GM15510 (cell line): ENCODE data around the gene INKA1.

Experiments used
- POLR2A ChIP-seq: IDR thresholded peaks from 3 replicates; pipeline ENCODE4 v1.6.1; 2011; ENCODE audit warnings: borderline replicate concordance; ENCODE audit not compliant: insufficient read length; ENCODE audit errors: extremely low read depth

INKA1 gene

DNA sequence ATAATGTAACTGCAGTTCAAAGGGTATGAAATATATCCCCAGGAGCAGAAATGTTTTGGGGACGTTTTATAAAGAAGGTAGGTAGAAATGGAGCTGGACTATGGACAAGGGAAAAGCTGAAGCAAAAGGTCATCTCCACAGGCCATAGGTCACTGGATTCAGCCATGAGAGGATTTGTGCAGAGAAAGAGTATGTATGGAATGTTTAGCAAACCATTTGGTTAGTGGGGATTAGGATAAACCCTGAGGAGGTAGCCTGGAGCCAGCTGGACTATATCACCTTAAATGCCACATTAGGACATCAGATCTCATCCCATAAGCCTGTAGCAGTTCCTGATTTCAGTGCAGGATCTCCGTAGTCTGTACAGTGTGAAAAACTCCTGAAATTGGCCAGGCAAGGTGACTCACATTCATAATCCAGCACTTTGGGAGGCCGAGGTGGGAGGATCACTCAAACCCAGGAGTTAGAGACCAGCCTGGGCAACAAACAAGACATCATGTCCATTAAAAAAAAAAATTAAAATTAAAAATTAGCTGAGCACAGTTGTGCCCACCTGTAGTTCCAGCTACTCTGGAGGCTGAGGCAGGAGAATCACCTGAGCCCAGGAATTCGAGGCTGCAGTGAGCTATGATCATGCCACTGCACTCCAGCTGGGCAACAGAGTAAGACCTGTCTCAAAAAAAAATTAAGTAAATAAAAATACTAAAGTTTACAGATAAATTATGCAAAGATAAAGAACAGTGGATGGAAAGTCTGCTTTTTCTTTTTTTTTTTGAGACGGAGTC is 21.5 kb upstream of the INKA1 start:
- TF ChIP-seq POLR2A: no peak

DNA sequence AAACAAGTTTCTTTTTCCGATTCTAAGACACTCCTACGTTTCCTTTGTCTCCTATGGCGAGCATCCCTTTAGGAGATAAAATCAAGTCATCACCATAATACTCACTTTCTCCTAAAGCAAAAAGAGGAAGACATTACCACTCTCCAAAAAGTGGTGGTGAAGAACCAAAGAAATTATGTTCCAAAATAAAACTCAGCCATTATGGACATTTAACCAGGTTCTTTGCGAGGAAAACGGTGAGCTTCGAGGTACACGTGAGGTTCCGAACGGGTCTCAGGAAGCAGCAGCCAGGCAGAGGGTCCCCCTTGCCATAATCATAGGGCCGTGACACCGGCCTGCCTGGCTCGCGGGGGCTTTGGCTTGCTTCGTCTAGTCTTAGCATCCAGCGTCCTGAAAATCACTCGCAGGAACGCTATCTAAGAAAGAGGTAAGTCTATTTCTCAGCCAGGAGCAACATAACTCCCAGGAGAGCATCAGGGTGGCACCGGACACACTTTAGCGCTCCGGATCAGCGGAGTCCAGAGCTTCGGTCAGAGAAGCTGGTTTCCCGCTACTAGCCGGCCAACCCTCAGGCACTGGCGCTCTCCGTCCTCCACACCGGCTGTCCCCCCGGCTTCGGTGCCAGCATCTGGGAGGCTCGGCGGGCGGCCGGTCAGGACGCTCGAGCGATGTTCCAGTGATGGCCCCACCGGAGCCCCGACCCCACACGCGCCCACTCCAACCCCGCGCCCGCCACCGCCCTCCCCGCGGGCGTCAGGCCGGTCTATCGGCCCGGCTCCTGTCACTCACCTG is 17.3 kb upstream of the INKA1 start:
- TF ChIP-seq POLR2A: no peak

DNA sequence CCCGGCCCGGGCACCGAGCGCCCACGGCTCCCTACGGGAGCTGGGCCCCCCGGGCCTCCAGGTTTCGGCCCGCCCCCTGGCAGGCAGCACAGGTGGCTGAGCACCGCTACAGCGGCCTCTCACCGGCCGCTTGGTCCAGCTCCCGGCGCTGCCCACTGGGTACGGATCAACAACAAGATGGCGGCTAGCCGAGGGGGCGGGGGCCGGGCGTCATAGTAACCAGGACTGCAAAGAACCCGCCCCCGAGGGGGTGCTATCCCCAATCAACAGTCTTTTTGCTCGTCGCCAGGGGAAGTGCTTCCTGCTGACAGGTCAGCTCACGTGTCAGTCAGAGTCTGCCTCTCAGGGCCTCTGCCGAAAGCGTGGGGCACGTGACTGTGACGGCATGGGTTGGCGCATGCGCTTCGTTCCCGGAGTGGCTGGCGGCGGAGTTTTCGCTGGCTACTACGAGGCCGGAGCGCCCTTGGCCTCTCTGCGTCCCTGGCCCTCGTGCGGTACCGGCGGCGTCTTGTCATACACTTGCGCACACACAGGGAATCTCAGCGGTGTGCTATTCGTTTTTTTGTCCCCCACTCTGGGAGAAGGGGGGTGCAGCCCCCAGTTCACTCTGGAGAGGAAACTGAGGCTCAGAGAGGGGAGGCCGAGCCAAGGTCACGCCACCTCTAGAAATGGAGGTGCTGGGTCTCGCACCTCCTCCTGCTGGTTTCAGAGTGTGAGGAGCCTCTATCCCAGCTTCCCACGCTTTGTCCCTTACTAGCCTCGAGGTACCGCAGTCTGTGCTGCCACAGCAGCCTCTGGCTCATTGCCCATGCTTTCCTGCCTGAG is 16.5 kb upstream of the INKA1 start, which contains the start of gene IP6K1:
TSS of gene IP6K1 (minus strand) at position 186 of the 825 bp plus-strand sequence. CDS start 38,502 bp downstream, outside the sequence.
- TF ChIP-seq POLR2A: peak; percentile 93

DNA sequence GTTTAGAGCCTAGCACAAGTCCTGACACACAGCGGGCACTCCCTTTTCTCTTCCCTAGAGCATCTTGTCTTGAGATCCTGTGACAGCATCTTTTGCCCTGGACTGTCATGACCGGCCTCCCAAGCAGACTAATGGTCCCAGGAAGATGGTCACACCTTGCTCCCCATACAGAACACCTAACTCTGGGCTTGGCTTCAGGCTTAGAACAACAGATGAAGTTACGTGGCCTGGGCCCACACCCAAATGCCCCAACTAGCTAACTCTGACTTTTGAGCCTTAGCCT is 15.9 kb upstream of the INKA1 start:
- TF ChIP-seq POLR2A: no peak

DNA sequence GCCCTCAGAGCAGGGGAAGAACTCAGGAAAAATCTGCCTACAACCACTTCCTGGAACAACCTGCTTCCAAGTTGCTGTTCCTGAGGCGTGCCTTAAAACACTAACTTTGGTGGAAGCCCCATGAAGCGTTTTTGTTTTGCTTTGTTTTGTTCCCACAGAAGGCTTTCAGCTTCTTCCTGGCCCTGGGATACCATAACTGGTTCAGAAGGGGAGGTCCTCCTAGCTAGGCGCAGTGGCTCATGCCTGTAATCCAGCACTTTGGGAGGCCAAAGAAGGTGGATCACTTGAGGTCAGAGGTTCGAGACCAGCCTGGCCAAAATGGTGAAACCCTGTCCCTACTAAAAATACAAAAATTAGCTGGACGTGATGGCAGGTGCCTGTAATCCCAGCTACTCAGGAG is 15.5 kb upstream of the INKA1 start:
- TF ChIP-seq POLR2A: no peak

DNA sequence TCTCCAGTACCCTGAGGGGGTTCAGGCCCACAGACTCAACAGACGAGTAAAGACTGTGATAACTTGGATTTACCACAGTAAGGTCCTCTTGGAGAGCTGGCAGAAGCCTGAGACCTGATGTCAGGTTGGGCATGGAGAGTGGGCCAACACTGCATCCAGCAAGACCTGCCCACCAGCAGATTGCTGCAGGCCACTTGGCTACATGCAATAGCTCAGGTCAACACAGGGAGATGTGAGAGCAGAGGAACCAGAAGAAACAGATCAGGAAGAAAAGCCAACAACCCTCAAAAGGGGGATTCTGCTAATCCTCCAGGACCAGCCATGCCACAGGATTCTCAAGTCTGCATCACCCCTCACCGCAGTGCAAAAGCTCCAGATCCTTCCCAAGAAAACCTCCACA is 15.0 kb upstream of the INKA1 start:
- TF ChIP-seq POLR2A: no peak

DNA sequence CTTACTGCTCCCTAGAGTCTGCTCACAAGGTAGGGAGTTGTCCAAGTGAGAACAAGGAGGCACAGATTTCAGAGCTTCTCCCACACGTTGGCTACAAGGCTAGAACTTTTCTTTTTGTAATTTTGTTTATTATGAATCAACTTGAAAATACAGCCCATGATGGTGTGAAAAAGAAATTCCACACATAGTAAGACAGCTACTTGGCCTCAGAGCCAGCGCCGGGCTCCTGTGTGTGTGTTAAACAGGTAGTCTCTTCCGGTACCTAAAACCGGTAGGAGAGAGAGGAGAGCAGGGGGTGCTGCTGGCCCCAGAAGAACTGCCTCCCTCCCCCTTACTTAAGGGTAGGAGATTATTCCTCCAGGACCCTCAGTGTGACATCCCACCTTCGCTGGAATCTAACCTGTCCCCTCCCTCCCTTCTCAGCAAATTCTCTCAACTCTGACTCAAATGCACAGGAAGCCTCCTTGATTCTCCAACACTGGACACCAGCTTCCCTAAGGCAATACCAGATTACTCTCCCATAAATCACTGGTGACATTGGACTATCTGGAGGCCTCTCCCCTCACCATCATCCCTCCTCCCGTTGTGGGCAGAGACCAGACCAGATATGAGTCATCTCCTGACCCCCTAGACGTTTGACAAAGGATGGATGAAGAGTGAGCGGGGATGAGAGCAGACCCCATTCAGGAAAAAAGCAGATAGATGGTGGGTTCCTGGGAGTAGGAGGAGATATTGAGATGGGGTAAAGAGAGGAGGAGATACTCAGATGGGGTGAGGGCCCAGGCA is 12.2 kb upstream of the INKA1 start:
- TF ChIP-seq POLR2A: no peak

DNA sequence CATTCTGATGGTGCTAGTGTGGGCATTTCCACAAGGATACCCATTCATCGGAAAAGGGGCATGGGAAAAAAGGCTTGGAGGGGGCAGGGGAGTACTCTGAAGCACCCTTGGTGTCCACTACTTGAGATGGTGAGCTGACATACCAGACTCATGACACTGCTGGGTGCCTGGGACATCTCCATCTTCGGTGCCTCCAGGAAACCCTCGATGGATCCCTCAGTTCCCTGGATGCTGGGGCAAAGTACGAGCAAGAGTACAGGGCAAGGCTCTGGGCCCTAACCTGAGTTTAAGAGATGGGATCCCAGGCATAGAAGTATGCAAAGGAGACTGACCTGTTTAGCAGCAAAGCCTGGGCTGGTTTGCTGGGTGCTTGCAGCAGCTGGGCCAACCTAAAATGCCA is 11.5 kb upstream of the INKA1 start:
- TF ChIP-seq POLR2A: no peak

DNA sequence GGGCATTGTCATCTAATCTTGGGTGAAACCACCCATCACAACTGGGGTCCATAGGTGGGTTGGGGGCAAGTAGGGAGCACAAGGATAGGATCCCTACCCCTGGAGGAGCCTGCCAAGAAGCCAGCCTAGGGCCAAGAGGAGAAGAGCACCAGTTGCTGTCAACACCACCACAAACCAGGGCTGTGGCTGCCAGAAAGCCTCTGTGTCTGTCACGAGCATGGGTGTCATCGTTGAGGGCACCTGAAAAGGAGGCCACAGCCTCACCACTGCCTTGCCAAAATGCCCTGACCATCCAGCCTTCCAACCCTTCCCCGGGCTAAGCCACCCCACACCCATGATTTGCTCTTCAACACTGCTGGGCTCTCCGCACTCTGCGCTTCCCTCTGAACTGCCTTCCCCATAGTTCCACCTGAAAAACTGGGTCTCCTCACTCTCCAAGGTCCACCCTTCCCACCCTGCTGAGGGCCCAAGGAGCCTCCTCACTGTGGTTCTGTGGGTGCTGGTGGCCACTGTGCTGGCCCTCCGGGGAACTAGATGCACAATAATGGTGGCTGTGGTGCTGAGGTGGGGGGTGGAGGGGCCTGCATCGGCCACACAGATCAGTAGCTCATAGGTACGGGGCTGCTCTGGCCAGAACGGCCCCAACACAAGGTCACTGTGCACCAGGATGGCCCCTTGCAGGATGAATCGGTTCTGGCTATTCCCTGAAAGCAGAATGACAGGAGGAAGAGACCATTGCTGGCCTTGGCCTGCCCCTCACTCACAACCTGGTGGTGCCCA is 10.5 kb upstream of the INKA1 start:
- no peak for TF ChIP-seq POLR2A

DNA sequence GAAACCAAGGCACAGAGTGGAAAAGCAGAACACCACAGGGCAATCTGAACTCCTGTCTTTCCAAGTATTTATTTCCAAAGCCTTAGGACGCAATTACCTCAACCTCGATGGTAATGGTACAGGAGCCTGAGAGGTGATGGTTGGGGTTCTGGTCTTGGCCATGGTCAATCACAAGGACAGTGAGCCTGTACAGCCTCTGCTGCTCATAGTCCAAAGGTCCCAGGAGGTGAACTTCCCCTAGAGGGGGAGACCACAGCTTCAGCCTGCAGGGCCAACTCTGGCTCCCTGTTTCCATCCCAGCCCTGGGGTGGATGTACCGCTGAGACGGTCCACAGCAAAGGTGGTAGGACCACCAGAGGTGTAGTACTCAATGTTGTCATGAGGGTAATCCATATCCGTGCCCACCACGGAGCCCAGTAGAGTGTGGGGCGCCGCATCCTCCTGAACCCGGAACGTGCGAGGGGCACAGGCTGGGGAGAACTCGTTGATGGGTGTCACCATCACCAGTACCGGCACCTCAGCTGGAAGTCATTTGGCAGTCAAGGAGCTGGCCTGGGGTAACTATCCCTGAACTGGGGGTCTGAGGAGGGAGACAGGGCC is 9.5 kb upstream of the INKA1 start:
- no peak for TF ChIP-seq POLR2A

DNA sequence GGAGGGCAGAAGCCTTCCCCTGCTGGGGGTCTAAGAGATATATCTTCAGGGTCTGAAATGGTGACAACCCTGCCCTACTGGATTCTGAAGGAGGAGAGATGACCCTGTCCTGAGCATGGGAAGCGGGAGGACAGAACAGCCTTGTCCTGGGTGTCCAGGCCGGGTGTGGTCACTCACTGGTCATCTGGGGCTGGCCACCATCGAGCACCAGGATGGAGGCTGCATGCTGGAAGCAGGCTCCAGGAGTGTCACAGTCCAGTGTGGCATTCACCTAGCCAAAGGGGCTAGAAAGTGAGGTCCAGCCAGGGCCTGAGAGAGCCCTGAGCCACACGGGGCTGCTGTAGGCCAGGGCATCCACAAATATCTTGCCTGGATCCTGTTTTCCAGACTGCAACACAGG is 8.6 kb upstream of the INKA1 start:
- no peak for TF ChIP-seq POLR2A

DNA sequence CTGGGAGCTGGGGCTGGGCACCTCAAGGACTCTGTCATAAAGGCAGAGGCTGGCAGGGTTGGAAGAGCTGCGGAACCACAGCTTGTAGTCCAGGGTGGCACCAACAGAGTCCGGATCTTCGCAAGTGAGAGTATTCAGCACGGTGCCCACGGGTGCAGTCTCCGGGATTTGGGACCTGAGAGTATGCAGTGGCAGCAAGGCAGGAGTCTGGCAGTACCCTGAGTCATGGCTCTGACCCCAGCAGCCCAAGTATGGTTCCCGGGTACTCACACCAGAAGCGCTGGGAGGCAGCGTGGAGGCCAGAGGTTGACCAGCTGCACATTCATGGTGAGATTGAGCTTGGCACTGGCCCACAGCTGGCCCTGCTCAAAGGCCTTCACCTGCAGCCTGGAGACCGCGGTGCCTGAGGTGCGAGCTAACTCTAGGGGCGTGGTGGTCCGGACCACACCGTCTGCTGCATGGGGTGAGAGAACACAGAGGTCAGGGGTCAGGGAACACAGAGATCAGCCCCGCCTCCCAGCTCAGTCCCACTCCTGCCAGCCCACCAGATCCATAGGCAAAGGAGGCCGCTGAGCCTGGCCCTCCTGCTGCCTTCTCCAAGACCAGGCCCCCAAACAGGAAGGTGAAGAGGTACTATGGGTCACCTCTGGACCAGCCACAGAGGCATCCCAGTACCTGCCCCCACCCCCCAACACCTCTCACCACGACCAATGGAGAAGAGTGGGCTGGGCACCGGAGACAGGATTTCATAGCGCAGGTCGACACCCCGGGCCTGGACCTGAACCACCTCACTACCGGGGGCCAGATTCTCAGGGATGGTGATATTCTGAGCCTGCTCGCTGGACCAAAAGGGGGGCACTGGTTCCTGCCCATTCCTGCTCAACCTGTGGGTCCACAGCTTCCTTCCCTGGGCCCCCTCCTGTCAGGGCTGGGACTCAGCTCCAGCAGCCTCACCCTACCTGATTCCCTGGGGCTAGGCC is 7.8 kb upstream of the INKA1 start:
- no peak for TF ChIP-seq POLR2A

DNA sequence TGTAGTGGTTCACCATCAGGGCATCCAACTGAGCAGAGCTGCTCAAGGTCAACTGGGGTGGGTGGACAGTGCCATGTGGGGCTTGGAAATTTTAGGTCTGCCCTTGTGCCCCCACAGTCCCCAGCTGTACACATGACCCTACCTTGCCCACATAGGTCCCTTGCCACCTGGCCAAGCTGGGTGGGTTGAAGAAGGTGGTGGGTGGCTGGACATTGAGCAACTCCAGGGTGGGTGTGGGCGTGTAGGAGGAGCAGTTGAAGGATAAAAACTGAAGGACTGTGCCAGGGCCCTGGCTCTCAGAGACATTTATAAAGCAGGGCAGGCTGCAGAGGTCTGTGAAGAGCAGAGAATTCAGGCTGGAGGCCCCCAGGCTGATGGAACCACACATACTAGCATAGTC is 4.0 kb upstream of the INKA1 start:
- TF ChIP-seq POLR2A: no peak

DNA sequence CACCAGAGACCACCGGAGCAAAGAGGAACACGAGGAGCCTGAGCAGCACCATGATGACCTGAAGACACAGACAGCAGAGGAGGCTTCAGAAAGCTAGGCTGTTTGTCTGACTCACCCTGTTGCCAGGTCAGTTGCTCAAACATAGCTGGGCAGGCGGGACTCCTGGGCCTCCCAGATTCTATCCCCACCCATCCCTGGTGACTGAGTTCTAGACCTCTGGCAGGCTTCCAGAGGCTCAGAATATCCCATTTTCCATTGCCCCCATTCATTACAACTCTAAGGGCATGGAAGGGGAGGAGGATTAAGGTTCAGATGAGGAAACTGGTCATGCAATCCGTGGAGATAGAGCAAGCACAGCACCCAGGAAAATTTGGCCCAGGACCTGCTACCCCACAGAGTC is 3.3 kb upstream of the INKA1 start, which contains the start of gene CDHR4:
TSS of gene CDHR4 (minus strand) at position 113 of the 400 bp plus-strand sequence. CDS start at position 52, 61 bp downstream.
- TF ChIP-seq POLR2A: no peak
